ENCODE data around the gene GPSM3.

Gene GPSM3

DNA sequence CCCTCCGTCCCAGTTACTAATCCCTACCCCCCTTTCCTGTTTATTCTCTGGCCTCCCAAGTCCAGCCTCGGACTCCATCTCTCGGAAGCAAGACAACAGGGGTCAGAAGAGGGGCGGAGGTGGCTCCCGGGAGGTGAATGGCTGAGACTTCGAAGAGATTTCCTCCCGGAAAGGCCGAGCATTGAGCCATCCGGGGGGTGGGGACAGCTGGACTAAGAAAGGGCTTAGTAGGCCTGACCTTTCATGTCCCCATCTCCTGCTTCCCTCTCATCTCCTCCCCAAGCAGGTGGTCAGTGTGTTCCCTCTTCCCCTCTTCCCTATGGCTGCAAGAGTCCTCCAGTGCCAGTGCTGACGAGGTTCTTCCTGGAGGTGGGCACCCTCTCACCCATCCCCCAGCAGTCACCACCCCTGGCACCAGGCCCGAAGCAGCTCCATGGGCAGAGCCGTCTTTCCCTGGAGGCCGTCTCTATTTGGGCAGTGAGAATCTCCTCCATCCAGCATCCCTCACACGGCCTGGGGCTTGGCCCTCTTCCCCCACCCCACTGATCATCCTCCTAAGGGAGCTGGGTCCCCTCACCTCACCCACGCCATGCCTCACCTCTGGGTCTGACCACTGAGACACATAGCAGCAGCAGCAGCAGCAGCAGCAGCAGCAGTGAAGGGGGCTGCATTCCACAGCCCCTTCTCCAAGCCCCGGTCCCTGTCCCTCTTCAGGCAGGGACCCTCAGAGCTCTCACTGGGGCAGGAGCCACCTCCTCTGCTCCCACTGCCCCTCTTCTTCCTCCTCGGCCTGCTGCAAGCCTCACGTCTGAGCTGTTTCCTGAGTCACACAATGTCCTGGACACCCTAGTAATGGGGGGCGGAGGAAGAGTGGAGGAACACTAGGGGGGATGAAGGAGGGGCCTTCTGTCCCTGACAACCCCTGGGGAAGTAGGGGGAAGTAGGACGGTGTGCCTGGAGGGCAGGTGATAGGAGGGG, 31.1 kb upstream of the GPSM3 start, which contains the start of gene NOTCH4:
TSS of gene NOTCH4 (minus strand) at position 810 of the 978 bp plus-strand sequence. CDS start at position 671, 139 bp downstream.
- Histone ChIP-seq H3F3A (ENCODE audit: insufficient read depth, low read length) (no peaks in the 10 kb centered on the region), H3K27ac (ENCODE audit: low read depth, low read length, poor library complexity, severe bottlenecking) (no peak within 1 kb of the TSS), H3K79me2 (ENCODE audit: insufficient read depth, low read length) (no peaks in the 10 kb centered on the region), H3K4me2 (ENCODE audit: low read length) (no peak within 1 kb of the TSS), H2AFZ (ENCODE audit: low read length) (no peak within 1 kb of the TSS), H3K9me3 (ENCODE audit: low read length) (no peaks in the 10 kb centered on the region), H3K36me3 (ENCODE audit: insufficient read depth, low read length) (no peaks in the 10 kb centered on the region), H3K4me1 (ENCODE audit: insufficient read depth, low read length, severe bottlenecking) (no peaks in the 10 kb centered on the region), H3K27me3 (ENCODE audit: insufficient read depth, low read length) (no peaks in the 10 kb centered on the region; the same call in 1 of the 2 replicates), H4K20me1 (ENCODE audit: insufficient read depth, low read length) (no peaks in the 10 kb centered on the region), H3K4me3 (ENCODE audit: low read depth, low read length, poor library complexity, severe bottlenecking) (no peak within 1 kb of the TSS), H3K9me2 (ENCODE audit: low read depth, low read length) (no peaks in the 10 kb centered on the region), H3K9ac (ENCODE audit: low read length) (no peak within 1 kb of the TSS)
- no peak for TF ChIP-seq EZH2 (IDR thresholded peaks at IDR 0.05; ENCODE audit: borderline replicate concordance, low read length)
- TF ChIP-seq, protein P1, sequence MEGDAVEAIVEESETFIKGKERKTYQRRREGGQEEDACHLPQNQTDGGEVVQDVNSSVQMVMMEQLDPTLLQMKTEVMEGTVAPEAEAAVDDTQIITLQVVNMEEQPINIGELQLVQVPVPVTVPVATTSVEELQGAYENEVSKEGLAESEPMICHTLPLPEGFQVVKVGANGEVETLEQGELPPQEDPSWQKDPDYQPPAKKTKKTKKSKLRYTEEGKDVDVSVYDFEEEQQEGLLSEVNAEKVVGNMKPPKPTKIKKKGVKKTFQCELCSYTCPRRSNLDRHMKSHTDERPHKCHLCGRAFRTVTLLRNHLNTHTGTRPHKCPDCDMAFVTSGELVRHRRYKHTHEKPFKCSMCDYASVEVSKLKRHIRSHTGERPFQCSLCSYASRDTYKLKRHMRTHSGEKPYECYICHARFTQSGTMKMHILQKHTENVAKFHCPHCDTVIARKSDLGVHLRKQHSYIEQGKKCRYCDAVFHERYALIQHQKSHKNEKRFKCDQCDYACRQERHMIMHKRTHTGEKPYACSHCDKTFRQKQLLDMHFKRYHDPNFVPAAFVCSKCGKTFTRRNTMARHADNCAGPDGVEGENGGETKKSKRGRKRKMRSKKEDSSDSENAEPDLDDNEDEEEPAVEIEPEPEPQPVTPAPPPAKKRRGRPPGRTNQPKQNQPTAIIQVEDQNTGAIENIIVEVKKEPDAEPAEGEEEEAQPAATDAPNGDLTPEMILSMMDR (IDR thresholded peaks at IDR 0.05; ENCODE audit: low read length), result no peak

DNA sequence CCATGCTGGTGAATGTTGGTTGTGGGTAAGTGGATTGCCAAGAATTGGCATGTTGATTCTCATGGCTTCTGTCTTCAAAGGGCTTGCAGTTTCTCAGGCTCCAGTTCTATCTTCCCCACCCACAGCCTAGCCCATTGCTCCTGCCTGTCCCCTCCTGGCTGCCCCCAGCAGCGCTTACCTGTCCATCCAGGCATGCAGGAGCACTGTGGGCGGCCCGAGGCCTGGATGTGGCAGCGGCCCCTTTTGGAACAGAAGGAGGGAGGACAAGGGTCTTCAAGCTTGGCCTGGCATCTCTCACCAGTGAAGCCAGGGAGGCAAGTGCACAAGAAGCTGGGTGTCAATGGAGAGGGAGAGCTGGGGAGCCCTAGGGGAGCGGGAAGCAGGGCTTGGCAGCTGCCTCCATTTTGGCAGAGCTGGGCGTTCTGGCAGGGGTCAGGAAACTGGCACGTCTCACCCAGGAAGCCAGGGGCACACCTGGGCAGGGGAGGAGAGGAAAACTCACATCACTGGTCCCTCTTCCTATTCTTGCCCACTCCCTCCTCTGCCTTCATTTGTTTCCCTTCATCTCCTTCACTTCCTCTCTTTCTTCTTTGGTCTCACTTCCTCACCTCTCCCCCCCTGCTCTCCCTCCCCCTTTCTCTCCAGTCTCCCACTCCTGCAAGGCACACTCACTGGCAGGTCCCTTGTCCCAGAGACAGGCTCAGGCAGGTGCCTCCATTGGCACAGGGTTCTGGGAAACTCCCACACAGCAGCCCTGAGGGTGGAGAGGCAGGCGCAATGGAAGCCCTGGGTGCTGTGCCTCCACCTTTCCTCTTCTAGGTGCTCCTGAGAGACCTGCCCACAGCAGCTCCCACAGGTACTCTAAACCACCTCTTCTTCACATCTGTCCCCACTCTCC, 30.1 kb upstream of the GPSM3 start:
- no peaks in the 10 kb centered on the region for H3K9me3 ChIP-seq (ENCODE audit: low read length)
- H4K20me1 ChIP-seq (ENCODE audit: insufficient read depth, low read length), result no peaks in the 10 kb centered on the region
- no peak overlapping the region for H3K4me2 ChIP-seq (ENCODE audit: low read length)
- H3K9me2 ChIP-seq (ENCODE audit: low read depth, low read length), result no peaks in the 10 kb centered on the region
- no peak overlapping the region for H3K4me3 ChIP-seq (ENCODE audit: low read depth, low read length, poor library complexity, severe bottlenecking)
- TF ChIP-seq EZH2 (IDR thresholded peaks at IDR 0.05; ENCODE audit: borderline replicate concordance, low read length), result no peak
- TF ChIP-seq, protein P1 (IDR thresholded peaks at IDR 0.05; ENCODE audit: low read length), result no peak
- H3K4me1 ChIP-seq (ENCODE audit: insufficient read depth, low read length, severe bottlenecking), result no peaks in the 10 kb centered on the region
- H2AFZ ChIP-seq (ENCODE audit: low read length), result no peak overlapping the region
- no peaks in the 10 kb centered on the region; the same call in 1 of the 2 replicates for H3K27me3 ChIP-seq (ENCODE audit: insufficient read depth, low read length)
- no peak overlapping the region for H3K9ac ChIP-seq (ENCODE audit: low read length)
- no peaks in the 10 kb centered on the region for H3K79me2 ChIP-seq (ENCODE audit: insufficient read depth, low read length)
- H3F3A ChIP-seq (ENCODE audit: insufficient read depth, low read length), result no peaks in the 10 kb centered on the region
- no peak overlapping the region for H3K27ac ChIP-seq (ENCODE audit: low read depth, low read length, poor library complexity, severe bottlenecking)
- H3K36me3 ChIP-seq (ENCODE audit: insufficient read depth, low read length), result no peaks in the 10 kb centered on the region

DNA sequence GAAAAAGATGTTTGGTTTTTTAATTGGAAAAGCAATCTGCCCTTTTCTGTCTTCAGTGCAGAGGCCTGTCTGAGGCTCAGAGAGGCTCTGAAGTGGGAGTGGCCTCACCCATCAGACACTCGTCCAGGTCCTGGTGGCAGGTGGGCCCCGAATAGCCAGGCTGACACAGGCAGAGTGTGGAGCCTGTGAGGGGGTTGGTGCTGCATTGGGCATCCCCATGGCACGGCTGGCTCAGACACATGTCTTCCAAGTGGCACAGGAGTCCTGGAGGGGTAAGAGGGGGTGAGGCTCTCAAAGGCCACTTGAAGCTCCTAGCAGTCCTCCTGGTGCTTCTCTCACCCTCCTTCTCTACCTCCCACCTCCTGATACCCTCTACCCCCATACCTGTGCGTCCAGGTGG, 27.6 kb upstream of the GPSM3 start:
- H2AFZ ChIP-seq (ENCODE audit: low read length), result no peak overlapping the region

More for the DNA sequence above, 27.6 kb upstream of the GPSM3 start:
- H3K27me3 ChIP-seq (ENCODE audit: insufficient read depth, low read length), result no peaks in the 10 kb centered on the region; the same call in 1 of the 2 replicates
- no peaks in the 10 kb centered on the region for H3K4me1 ChIP-seq (ENCODE audit: insufficient read depth, low read length, severe bottlenecking)
- H3F3A ChIP-seq (ENCODE audit: insufficient read depth, low read length), result no peaks in the 10 kb centered on the region
- H3K9me3 ChIP-seq (ENCODE audit: low read length), result no peaks in the 10 kb centered on the region
- no peak overlapping the region for H3K27ac ChIP-seq (ENCODE audit: low read depth, low read length, poor library complexity, severe bottlenecking)
- TF ChIP-seq EZH2 (IDR thresholded peaks at IDR 0.05; ENCODE audit: borderline replicate concordance, low read length), result no peak
- TF ChIP-seq, protein P1 (IDR thresholded peaks at IDR 0.05; ENCODE audit: low read length), result no peak
- H3K4me2 ChIP-seq (ENCODE audit: low read length), result no peak overlapping the region
- no peaks in the 10 kb centered on the region for H4K20me1 ChIP-seq (ENCODE audit: insufficient read depth, low read length)
- H3K9ac ChIP-seq (ENCODE audit: low read length), result no peak overlapping the region
- H3K9me2 ChIP-seq (ENCODE audit: low read depth, low read length), result no peaks in the 10 kb centered on the region
- H3K36me3 ChIP-seq (ENCODE audit: insufficient read depth, low read length), result no peaks in the 10 kb centered on the region
- no peak overlapping the region for H3K4me3 ChIP-seq (ENCODE audit: low read depth, low read length, poor library complexity, severe bottlenecking)
- H3K79me2 ChIP-seq (ENCODE audit: insufficient read depth, low read length), result no peaks in the 10 kb centered on the region

Data from OCI-LY1 (cell line).